Mesothelial cell of epicardium (in vitro differentiated cells): Measurements from ENCODE around the gene PHYKPL. TPM values are rescaled to one million over a fixed set of nuclear protein-coding genes. Genes with fewer than 3 reads are reported as not detected.

Experiments
- DNase-seq, 2 experiments: peaks; one replicate each; pipeline ENCODE4 v3.0.0; 2021; ENCODE audit warnings: low spot score in 2 of 2; ENCODE audit not compliant: unreplicated experiment in 2 of 2
- H3K27ac Mint-ChIP-seq: 2 replicates; pipeline ENCODE4 v1.8.0; 2021; ENCODE audit warnings: mixed read lengths
- H3K27me3 Mint-ChIP-seq: 2 replicates; pipeline ENCODE4 v1.8.0; 2021; ENCODE audit warnings: low read depth, mixed read lengths
- H3K36me3 Mint-ChIP-seq: 2 replicates; pipeline ENCODE4 v1.8.0; 2021; ENCODE audit warnings: mixed read lengths
- H3K4me1 Mint-ChIP-seq: 2 replicates; pipeline ENCODE4 v1.8.0; 2021; ENCODE audit warnings: mixed read lengths
- H3K4me3 Mint-ChIP-seq: 2 replicates; pipeline ENCODE4 v1.8.0; 2021; ENCODE audit warnings: mild to moderate bottlenecking, moderate library complexity, mixed read lengths
- H3K9me3 Mint-ChIP-seq: 2 replicates; pipeline ENCODE4 v1.8.0; 2021; ENCODE audit warnings: mixed read lengths
- total RNA-seq: library from RNA; stranded (reverse); gene quantifications from 3 replicates; pipeline ENCODE4 v1.2.1, GENCODE V29; 2021
- TF ChIP-seq, protein P1 (sequence below): fragments of 200-600 bp; sonication (generic); IDR thresholded peaks from one replicate; pipeline ENCODE4 v1.5.0; 2021; ENCODE audit warnings: antibody characterized with exemption; ENCODE audit not compliant: unreplicated experiment

Gene PHYKPL
- total RNA-seq, 1 donor from 2014 or later = 137 TPM

DNA sequence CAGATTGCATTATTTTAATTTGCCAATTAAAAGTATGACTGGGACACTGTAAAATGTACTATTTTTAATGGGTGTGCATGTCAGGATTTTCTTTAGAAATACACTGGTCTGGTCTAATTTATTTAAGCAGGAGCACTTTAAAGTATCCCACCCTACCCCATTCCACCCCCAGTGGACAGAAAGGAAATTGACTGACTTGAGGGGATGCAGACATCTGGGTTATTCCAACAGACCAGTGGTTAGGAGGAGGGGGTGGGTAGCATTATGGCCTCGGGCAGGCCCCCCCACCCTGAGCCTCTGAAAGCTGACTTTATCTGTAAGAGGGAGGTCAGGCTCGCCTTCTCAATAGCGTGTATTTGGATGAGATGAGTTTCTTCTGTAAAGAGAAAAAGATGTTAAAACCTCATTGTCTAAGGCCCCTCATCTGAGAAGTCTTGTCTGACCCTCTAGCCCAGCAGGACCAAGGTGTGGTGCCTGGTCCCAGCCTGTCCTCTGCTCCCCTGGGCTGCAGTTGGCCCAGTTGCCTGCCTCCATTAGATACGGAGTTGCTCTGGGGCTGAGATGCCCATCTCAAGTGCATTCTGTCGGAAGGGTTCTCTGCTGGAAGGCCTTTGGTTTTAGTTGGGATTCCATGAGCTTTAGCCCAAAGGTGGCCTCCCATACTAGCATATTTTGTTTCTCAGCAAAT is 23.9 kb downstream of the PHYKPL start:
- peaks cover 28% of the 10 kb centered on the region for H3K36me3 Mint-ChIP-seq
- H3K4me3 Mint-ChIP-seq = no peak overlapping the region
- no peak overlapping the region for H3K27ac Mint-ChIP-seq
- peaks cover 2% of the 10 kb centered on the region for H3K27me3 Mint-ChIP-seq
- TF ChIP-seq, protein P1, sequence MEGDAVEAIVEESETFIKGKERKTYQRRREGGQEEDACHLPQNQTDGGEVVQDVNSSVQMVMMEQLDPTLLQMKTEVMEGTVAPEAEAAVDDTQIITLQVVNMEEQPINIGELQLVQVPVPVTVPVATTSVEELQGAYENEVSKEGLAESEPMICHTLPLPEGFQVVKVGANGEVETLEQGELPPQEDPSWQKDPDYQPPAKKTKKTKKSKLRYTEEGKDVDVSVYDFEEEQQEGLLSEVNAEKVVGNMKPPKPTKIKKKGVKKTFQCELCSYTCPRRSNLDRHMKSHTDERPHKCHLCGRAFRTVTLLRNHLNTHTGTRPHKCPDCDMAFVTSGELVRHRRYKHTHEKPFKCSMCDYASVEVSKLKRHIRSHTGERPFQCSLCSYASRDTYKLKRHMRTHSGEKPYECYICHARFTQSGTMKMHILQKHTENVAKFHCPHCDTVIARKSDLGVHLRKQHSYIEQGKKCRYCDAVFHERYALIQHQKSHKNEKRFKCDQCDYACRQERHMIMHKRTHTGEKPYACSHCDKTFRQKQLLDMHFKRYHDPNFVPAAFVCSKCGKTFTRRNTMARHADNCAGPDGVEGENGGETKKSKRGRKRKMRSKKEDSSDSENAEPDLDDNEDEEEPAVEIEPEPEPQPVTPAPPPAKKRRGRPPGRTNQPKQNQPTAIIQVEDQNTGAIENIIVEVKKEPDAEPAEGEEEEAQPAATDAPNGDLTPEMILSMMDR = no peak
- no peaks in the 10 kb centered on the region for H3K9me3 Mint-ChIP-seq
- H3K4me1 Mint-ChIP-seq = peaks cover 30% of the 10 kb centered on the region
- DNase-seq = no peak

- DNase-seq = no peak
- Mint-ChIP-seq H3K36me3 (peaks cover 27% of the 10 kb centered on the region), H3K4me3 (peak overlapping the region; percentile 1), H3K4me1 (peaks cover 30% of the 10 kb centered on the region), H3K9me3 (no peaks in the 10 kb centered on the region), H3K27ac (peak overlapping the region; percentile 73), H3K27me3 (peaks cover 2% of the 10 kb centered on the region)
- TF ChIP-seq, protein P1 = no peak
Observed at GRCh38 chr5:178207917-178208280, 24.7 kb downstream of the PHYKPL start.

DNA sequence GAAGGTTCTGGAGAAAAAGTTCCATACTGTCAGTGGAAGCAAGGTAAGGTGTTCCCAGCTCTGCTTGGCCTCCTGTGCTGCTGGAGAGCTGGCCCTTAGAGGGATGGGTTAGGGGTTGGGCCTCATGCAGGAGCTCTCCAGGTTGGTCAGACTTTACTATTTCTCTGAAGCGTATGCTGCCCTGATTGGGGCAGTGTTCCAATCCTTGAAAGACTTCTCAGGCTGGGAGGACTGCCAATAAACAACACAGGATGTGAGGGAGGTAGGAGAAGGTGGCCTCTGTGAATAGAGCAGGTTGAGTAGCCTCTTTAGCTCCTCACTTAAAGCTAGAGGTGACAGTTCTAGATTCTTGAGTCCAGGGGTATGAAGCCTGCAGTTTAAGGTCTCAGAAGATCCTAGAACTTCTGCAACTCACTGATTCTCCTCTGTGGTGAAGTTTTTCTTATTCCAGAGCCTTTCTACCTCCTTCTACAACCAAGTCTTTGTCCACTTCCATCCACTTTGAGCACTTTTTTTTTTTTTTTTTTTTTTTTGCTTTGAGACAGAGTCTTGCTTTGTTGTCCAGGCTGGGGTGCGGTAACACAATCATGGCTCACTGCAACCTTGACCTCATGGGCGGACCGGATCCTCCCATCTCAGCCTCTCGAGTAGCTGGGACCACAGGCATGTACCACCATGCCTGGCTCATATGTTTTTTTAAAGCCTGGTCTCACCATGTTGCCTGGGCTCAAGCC is 25.3 kb downstream of the PHYKPL start:
- Mint-ChIP-seq H3K4me1 (peaks cover 30% of the 10 kb centered on the region), H3K27me3 (peaks cover 2% of the 10 kb centered on the region), H3K27ac (peak overlapping the region; percentile 67), H3K9me3 (no peaks in the 10 kb centered on the region), H3K4me3 (peak overlapping the region; percentile 67), H3K36me3 (peaks cover 27% of the 10 kb centered on the region)
- no peak for DNase-seq
- TF ChIP-seq, protein P1 = no peak

- DNase-seq = no peak
- Mint-ChIP-seq H3K4me1 (peaks cover 35% of the 10 kb centered on the region), H3K27me3 (peaks cover 2% of the 10 kb centered on the region), H3K36me3 (peaks cover 25% of the 10 kb centered on the region), H3K9me3 (no peaks in the 10 kb centered on the region), H3K27ac (peak overlapping the region; percentile 68), H3K4me3 (peak overlapping the region; percentile 67)
- TF ChIP-seq, protein P1 = no peak
Observed at GRCh38 chr5:178206166-178207101, 26.2 kb downstream of the PHYKPL start.

DNA sequence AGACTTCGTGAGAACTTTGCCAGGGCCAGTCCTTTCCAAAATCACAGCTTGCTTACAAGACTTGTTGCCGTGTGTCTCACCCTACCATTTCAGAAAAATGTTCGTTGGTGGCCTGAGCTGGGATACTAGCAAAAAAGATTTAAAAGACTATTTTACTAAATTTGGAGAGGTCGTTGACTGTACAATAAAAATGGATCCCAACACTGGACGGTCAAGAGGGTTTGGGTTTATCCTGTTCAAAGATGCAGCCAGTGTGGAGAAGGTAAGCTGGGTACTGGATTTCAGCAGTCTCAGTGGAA is 26.9 kb downstream of the PHYKPL start:
- H3K27ac Mint-ChIP-seq = peak overlapping the region; percentile 68
- H3K36me3 Mint-ChIP-seq = peaks cover 25% of the 10 kb centered on the region
- TF ChIP-seq, protein P1 = no peak
- peaks cover 2% of the 10 kb centered on the region for H3K27me3 Mint-ChIP-seq
- H3K9me3 Mint-ChIP-seq = no peaks in the 10 kb centered on the region
- H3K4me1 Mint-ChIP-seq = peaks cover 35% of the 10 kb centered on the region
- no peak for DNase-seq
- peak overlapping the region; percentile 67 for H3K4me3 Mint-ChIP-seq
